ENCODE data around the gene CDC25A. TPM values are rescaled to one million over a fixed set of nuclear protein-coding genes. Genes with fewer than 3 reads are reported as not detected.

The CDC25A gene
- total and polyA plus RNA-seq, 2 of the 13 experiments (the other 11 are each of a cell fraction or from before 2014, with no cell fraction given) = 7.9 to 45.4 TPM

GRCh38 chr3:48188266-48189201, at the start of gene CDC25A (continued):
- TF ChIP-seq ZNF580 (CRISPR knock-in tag; IDR thresholded peaks at IDR 0.05; ENCODE audit: borderline replicate concordance, low read depth) (0 out of 2 replicates have a peak, but pooled peaks have one; percentile 20), IRF2 (CRISPR knock-in tag; IDR thresholded peaks at IDR 0.05) (peak; percentile 57; the same call in 1 of the 2 replicates), TAF1 (CRISPR knock-in tag; IDR thresholded peaks at IDR 0.05) (peak; percentile 70), PATZ1 (CRISPR knock-in tag; IDR thresholded peaks at IDR 0.05) (peak; percentile 84), TEAD3 (CRISPR knock-in tag; optimal IDR thresholded peaks at IDR 0.05; ENCODE audit: borderline replicate concordance) (peak; percentile 33), CHD2 (IDR thresholded peaks at IDR 0.05; ENCODE audit: low read depth, low read length) (peak; percentile 79), THAP9 (CRISPR knock-in tag; IDR thresholded peaks at IDR 0.05; ENCODE audit: borderline replicate concordance) (peak; percentile 45; the same call in 1 of the 2 replicates), MYC (CRISPR knock-in tag; IDR thresholded peaks at IDR 0.05; ENCODE audit: borderline replicate concordance) (peak; percentile 35; the same call in 1 of the 2 replicates), ZNF883 (CRISPR knock-in tag; IDR thresholded peaks at IDR 0.05; ENCODE audit: not compliant biosample characterization) (no peak), ZNF275 (CRISPR knock-in tag; IDR thresholded peaks at IDR 0.05; ENCODE audit: borderline replicate concordance) (no peak), SOX6 (IDR thresholded peaks at IDR 0.05) (no peak), SOX6 (CRISPR knock-in tag; IDR thresholded peaks at IDR 0.05) (peak; percentile 51; the same call in 1 of the 2 replicates), ZFX (CRISPR knock-in tag; IDR thresholded peaks at IDR 0.05; ENCODE audit: low read depth) (peak; percentile 93), CREB1 (IDR thresholded peaks at IDR 0.05) (peak; percentile 70), CREB1 (CRISPR knock-in tag; IDR thresholded peaks at IDR 0.05) (peak; percentile 78), RBFOX2 (IDR thresholded peaks at IDR 0.05; ENCODE audit: low read depth, low read length) (peak; percentile 35; the same call in 1 of the 2 replicates), GATA4 (IDR thresholded peaks at IDR 0.05; ENCODE audit: borderline replicate concordance, low read depth) (0 out of 2 replicates have a peak, but pooled peaks have one; percentile 31), BCL3 (CRISPR knock-in tag; IDR thresholded peaks at IDR 0.05) (0 out of 2 replicates have a peak, but pooled peaks have one; percentile 23), KMT2B (CRISPR knock-in tag; IDR thresholded peaks at IDR 0.05) (peak; percentile 68), ZNF589 (CRISPR knock-in tag; conservative IDR thresholded peaks at IDR 0.05) (no peak)
